Kasumi-1 (cell line): ENCODE data around the gene GPRIN1.
"Not testable (repeated sequence)": the region's sequence is repeated elsewhere in the genome, so short reads cannot be mapped to it uniquely, and the experiment has no call there.

Source experiments
- DNase-seq, 2 experiments: peaks; one replicate each; lab custom pipeline; 2025; lab: John Stamatoyannopoulos, UW

The GPRIN1 gene

DNA sequence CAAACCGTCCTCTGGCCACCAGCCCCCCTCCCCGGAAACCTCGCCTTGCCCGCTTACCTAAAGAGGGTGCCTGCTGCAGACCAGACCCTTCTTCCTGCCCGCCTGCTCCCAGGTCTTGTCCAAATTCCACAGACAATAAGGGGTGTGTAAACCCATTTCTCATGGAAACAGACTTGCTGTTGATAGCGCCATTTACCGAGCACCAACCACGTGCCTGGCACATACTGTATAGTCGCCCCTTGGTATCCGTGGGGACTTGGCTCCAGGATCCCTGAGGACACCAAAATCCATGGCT, 35.7 kb downstream of the GPRIN1 start:
- DNase-seq: no peak

- DNase-seq: peak; percentile 32 to 50
Observed at GRCh38 chr5:176573564-176574296, 36.2 kb downstream of the GPRIN1 start.

DNA sequence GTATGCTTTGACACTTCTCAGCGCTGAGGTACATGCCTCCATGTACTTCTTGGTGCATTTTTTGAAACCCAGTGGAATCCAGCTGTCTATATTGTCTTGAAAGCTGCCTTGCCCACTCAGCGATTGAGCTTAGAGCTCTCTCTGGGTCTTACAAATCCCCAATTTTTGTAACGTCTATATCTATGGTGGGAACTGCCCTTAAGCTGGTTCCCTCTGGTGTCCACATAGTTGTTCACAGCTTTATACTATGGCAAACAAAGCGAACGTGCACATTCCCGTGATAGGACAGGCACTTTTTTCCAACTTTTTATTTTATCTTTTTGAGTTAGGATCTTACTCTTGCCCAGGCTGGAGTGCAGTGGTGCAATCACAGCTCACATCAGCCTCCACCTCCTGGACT, 39.9 kb downstream of the GPRIN1 start:
- DNase-seq: peak in 1 of 2 experiments; percentile 6

DNA sequence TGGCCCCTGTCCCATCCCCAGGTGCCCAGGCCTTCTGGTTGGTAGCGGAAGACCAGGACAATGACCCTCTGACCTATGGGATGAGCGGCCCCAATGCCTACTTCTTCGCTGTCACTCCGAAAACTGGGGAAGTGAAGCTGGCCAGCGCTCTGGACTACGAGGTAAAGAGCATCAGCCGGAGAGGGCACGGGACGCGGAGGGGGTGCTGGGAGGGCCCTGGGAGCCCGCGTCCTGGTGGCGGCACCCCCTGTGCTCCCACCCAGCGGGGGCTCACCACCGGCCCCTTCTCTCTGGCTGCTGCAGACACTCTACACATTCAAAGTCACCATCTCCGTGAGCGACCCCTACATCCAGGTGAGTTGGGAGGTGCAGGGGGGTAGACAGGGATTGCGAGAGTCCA, 41.3 kb downstream of the GPRIN1 start:
- no peak for DNase-seq

GRCh38 chr5:176565760-176566288, 44.1 kb downstream of the GPRIN1 start:
- no peak for DNase-seq

- DNase-seq: no peak
Observed at GRCh38 chr5:176564002-176564401, 46.0 kb downstream of the GPRIN1 start.

DNA sequence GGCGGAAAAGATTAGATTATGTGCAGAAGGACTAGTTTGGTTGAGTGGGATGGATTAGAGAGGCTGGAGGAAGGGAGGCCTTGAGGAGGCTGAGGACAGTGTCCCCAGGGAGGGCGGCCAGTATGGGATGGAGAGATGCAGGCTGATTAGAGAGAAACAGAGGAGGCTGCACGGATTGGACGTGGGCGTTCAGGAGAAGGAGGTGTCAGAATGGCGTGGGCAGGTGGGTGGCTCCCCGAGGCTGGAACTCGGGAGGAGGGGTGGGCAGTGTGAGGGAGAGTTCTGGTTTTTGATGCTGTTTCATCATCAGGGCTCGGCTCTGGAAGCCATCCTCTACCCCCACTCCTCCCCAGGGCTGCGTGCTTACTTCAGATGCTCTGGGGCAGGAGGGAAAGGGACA, 47.8 kb downstream of the GPRIN1 start:
- no peak for DNase-seq

DNA sequence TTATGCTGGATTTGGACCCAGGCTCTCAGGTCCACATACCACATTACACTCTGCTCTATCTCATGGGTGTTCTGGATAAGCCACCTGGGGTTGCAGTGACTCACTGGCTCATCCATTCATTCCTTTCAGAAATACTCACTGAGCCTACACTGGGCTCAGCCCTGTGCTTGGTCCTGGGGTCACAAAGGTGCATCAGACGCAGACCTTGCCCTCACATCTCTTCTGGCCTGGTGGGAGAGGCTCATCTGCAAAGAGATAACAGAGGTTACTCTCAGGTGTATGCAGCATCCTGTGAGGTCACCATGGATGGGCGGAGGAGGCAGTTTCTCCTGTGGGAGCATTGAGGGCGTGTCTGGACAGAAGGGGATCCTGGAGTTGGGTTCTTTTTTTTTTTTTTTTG, 48.7 kb downstream of the GPRIN1 start:
- no peak for DNase-seq

DNA sequence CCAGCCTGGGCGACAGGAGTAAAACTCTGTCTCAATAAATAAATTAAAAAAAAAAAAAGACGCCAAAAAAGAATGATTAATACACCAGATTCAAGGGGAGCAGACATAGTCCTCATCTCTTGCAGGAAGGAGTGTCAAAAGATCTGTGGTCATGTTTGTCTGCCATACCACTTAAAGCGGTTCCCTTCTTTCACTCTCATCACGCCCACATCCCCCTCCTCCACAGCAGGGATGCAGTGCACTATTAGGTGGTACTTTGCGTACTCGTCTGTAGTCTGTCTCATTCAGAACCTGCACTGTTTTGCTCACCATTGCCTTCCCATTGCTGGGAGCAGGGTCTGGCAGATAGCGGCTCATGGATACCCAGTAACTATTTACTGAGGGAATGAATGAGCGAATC, 49.6 kb downstream of the GPRIN1 start:
- peak in 1 of 2 experiments; percentile 6 for DNase-seq

GRCh38 chr5:176559683-176560082, 50.3 kb downstream of the GPRIN1 start:
- no peak for DNase-seq

DNA sequence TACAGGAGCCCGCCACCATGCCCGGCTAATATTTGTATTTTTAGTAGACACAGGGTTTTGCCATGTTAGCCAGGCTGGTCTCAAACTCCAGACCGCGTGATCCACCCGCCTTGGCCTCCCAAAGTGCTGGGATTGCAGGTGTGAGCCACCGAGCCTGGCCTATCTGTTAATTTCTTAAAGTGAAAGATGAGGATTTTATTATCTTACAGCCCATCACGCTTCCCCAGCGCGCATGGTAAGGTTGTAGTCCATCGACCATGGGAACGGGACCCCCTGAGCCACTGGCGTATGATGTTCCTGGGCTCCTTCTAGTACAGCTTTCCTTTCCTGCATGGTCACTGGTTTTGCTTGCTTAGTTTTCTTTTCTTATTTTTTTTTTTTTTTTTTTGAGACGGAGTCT, 52.1 kb downstream of the GPRIN1 start:
- DNase-seq: no peak

DNA sequence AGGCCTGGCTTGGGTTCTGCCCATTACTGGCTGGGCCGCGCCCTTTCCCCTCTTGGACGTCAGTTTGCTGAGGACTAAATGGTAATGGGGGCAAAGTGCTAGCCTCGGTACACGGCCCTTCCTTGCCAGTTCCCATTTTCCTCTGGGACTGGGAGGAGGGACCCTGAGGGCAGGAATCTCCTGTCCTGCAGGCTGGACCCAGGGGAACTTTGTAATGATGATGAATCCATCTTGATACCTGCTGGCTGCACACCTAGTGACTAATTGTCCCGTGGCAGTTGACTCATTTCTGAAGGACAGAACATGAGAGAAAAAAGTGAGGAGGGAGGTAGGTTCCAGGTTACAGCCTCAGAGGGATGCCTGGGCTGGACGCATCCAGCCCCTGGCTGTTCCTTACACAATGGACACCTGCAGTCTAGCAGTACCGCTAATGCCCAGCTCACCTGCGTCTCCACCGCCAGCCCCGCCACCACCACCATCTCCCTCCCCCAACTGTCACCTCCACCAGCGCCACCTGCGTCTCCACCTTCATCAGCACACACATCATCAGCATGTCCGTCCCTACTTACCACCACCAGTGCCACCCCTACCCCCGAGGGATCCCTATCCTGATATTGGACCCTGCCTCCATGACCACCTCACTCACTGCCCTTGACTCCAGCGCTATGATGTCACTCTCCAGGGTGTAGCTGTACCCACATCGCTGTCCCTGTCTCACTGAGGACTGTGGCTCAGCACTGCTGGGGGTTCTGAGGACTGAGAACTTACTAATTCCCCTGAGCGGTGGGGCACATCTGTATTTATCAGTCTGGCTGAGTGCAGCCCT, 56.5 kb downstream of the GPRIN1 start:
- DNase-seq: no peak

DNA sequence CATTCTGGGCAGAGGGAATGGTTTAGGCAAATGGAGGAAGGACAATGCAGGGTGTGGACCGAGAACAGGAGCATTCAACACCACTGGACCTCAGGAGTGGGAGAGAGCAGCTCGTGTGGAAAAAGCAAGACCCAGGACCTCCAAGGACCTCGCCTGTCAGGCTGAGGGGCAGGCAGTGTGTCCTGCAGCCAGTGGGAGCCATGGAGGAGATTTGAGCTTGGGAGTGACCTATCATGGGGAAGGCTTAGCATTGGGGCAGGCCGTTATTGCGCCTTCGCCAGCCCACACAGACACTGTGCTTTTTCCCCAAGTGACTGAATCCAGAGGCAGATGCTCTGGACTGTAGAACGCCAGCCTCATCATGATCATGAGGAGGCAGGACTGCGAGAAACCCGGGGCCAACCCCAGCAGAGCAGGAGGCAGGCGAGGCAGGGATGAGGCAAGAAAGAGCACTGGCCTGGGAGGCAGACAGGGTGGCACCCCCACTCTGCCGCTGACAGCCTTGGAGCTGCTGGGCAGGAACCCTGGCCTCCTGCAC, 57.6 kb downstream of the GPRIN1 start:
- DNase-seq: no peak

DNA sequence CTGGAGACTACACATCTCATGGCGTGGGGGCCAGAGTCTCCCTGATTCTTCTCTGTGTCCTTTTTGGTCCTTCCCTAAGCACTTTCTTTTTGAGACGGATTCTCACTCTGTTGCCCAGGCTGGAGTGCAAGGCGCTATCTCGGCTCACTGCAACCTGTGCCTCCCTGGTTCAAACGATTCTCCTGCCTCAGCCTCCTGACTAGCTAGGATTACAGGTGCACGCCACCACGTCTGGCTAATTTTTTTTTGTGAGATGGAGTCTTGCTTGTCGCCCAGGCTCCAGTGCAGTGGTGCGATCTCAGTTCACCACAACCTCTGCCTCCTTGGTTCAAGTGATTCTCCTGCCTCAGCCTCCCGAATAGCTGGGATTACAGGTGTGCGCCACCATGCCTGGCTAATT, 59.0 kb downstream of the GPRIN1 start:
- DNase-seq: not testable (repeated sequence)

- peak; percentile 40 to 58 for DNase-seq
Observed at GRCh38 chr5:176550275-176550831, 59.6 kb downstream of the GPRIN1 start.

DNA sequence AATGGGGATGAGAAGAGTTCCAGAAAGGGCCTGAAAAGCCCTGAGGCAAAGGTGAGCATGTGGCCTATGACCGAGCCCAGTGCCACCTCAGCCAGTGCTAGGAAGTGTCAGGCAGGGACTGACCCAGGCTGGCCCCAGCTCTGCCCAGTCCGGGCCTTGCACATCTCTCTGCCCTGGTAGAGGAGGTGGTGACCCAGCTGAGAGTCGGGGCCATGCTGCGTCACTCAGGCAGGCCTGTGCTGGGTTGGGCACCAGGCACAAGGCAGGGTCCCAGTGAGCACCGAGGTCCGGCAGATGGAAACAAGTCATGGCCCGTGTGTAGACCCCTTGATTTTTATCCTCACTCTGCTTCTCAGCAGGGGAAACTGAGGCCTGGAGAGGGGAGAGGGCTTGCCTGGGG, 60.1 kb downstream of the GPRIN1 start:
- DNase-seq: no peak

GRCh38 chr5:176548967-176549444, 61.0 kb downstream of the GPRIN1 start, which contains the start of gene CDHR2:
Gene CDHR2 (plus strand): TSS chr5:176549342. CDS start chr5:176565353, 16,011 bp downstream.
- DNase-seq: no peak

DNA sequence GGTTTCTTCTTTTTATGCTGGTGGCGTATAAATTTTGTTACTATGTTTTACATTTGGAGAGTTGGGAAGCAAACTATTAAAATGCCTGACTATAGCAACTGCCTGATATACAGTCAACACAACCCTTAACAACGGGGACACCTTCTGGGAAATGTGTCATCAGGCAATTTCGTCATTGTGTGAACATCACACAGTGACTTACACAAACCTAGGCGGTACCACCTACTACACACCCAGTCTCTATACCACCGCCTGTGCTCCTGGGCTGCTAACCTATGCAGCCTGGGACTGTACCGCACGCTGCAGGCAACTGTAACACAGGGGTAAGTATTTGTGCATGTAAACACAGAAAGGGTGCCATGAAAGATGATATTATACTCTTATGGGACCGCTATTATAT, 62.2 kb downstream of the GPRIN1 start:
- DNase-seq: no peak
